HG02938 (cell line): Measurements from ENCODE around the gene DENND2A.
A peak's percentile ranks its signal among the peaks of the same experiment; 100 is the strongest.
"Not testable (repeated sequence)": the region's sequence is repeated elsewhere in the genome, so short reads cannot be mapped to it uniquely, and the experiment has no call there.

Experiments
- ATAC-seq: cut with Tn5 transposase; IDR thresholded peaks from one replicate; pipeline ENCODE4 v1.9.1; 2021; ENCODE audit warnings: mild to moderate bottlenecking, moderate library complexity; ENCODE audit not compliant: unreplicated experiment

DENND2A gene

GRCh38 chr7:140646931-140647647 lies 6.5 kb upstream of the DENND2A start:
- ATAC-seq, result peak; percentile 66

GRCh38 chr7:140645166-140645900 lies 4.7 kb upstream of the DENND2A start:
- no peak for ATAC-seq

- not testable (repeated sequence) for ATAC-seq
Measured at GRCh38 chr7:140644761-140645160, 4.1 kb upstream of the DENND2A start.

- no peak for ATAC-seq
Measured at GRCh38 chr7:140643416-140643815, 2.8 kb upstream of the DENND2A start.

- ATAC-seq, result no peak
Measured at GRCh38 chr7:140641524-140642195, 1.0 kb upstream of the DENND2A start.

- ATAC-seq, result no peak
Measured at GRCh38 chr7:140640060-140640637, 464 bp downstream of the DENND2A start.

- ATAC-seq, result no peak
Measured at GRCh38 chr7:140639366-140640053, 1.1 kb downstream of the DENND2A start.

GRCh38 chr7:140638173-140638791 lies 2.3 kb downstream of the DENND2A start:
- ATAC-seq, result no peak

GRCh38 chr7:140637400-140637799 lies 3.2 kb downstream of the DENND2A start:
- no peak for ATAC-seq

- ATAC-seq, result no peak
Measured at GRCh38 chr7:140635816-140636215, 4.8 kb downstream of the DENND2A start.

GRCh38 chr7:140635345-140635744 lies 5.3 kb downstream of the DENND2A start:
- ATAC-seq, result no peak

GRCh38 chr7:140631602-140632001 lies 9.0 kb downstream of the DENND2A start:
- no peak for ATAC-seq

GRCh38 chr7:140631021-140631420 lies 9.6 kb downstream of the DENND2A start:
- ATAC-seq, result no peak

GRCh38 chr7:140625908-140626868 lies 14.4 kb downstream of the DENND2A start:
- no peak for ATAC-seq

GRCh38 chr7:140625192-140625558 lies 15.4 kb downstream of the DENND2A start:
- not testable (repeated sequence) for ATAC-seq

GRCh38 chr7:140624392-140625191 lies 16.0 kb downstream of the DENND2A start:
- ATAC-seq, result no peak

- no peak for ATAC-seq
Measured at GRCh38 chr7:140623980-140624379, 16.6 kb downstream of the DENND2A start.

GRCh38 chr7:140621401-140622021 lies 19.1 kb downstream of the DENND2A start:
- ATAC-seq, result no peak
